ENCODE results near the gene AFF3.
"Not testable (repeated sequence)": the region's sequence is repeated elsewhere in the genome, so short reads cannot be mapped to it uniquely, and the experiment has no call there.

DNA sequence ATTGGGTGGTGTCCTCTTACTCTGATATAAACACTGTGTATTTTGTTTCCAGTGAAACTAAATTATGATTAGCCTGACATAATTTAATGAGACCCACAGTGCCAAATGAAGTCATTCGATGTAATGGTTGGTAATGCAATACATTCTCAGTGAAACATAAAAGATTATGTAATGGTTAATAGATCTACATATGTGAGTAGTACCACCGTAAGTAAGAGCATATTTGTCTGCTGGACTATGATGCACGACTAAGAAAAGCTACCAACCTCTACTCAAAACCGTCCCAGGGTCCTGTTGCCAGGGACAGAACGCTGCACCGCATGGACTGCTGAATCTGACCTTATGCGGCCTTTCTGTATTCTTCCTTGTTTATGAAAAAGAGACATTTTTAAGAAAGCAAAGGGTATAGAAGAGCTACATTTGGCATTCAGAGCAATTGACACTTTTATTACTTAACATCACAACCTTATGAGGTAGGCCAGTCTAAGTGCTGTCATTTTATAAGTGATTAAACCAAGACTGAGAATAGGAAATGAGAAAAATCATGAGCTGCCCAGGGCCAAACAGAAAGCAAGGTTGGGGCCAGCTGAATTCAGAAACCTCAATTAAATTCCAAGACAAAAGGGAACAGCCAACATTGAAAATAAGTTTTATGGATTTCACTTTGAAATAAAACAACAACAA lies 44.6 kb downstream of the AFF3 start:
- TF ChIP-seq, protein P1, sequence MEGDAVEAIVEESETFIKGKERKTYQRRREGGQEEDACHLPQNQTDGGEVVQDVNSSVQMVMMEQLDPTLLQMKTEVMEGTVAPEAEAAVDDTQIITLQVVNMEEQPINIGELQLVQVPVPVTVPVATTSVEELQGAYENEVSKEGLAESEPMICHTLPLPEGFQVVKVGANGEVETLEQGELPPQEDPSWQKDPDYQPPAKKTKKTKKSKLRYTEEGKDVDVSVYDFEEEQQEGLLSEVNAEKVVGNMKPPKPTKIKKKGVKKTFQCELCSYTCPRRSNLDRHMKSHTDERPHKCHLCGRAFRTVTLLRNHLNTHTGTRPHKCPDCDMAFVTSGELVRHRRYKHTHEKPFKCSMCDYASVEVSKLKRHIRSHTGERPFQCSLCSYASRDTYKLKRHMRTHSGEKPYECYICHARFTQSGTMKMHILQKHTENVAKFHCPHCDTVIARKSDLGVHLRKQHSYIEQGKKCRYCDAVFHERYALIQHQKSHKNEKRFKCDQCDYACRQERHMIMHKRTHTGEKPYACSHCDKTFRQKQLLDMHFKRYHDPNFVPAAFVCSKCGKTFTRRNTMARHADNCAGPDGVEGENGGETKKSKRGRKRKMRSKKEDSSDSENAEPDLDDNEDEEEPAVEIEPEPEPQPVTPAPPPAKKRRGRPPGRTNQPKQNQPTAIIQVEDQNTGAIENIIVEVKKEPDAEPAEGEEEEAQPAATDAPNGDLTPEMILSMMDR (IDR thresholded peaks at IDR 0.05), result not testable (repeated sequence)
- TF ChIP-seq POLR2A (IDR thresholded peaks at IDR 0.05), result not testable (repeated sequence)

Measured in lower leg skin (tissue), 3 donors.